Gastrocnemius medialis (tissue), 4 donors: ENCODE results near the gene MORF4L2. TPM values are rescaled to one million over a fixed set of nuclear protein-coding genes. Genes with fewer than 3 reads are reported as not detected.

Experiments used
- ATAC-seq, 2 donors: fragments of 150-250 bp; one replicate each; pipeline ENCODE4 v1.9.1; 2016
- DNase-seq, 2 donors: peaks; one replicate each; pipeline ENCODE4 v3.0.0-alpha.2; 2019
- H3K27ac ChIP-seq, 4 donors: fragments of 200-600 bp; sonication (generic); 1 replicate in 1 of 4; 2 replicates in 3 of 4; pipeline ENCODE4 v1.5.1; 2016 to 2018; ENCODE audit warnings: mild to moderate bottlenecking in 2 of 4, moderate library complexity in 1 of 4
- H3K27me3 ChIP-seq, 3 donors: fragments of 200-600 bp; sonication (generic) in 2 of 3; 1 replicate in 1 of 3; 2 replicates in 2 of 3; pipeline versions ENCODE4 v1.5.1 to v1.6.0; 2016 to 2019; ENCODE audit warnings: mild to moderate bottlenecking in 1 of 3, moderate library complexity in 1 of 3
- H3K36me3 ChIP-seq, 2 donors: fragments of 200-600 bp; sonication (generic) in 1 of 2; one replicate each; pipeline ENCODE4 v1.5.1; 2017 to 2018
- H3K4me1 ChIP-seq, 2 donors: fragments of 200-600 bp; sonication (generic) in 1 of 2; one replicate each; pipeline ENCODE4 v1.5.1; 2016 to 2017; ENCODE audit warnings: mild to moderate bottlenecking in 2 of 2
- H3K4me3 ChIP-seq, 4 donors: fragments of 200-600 bp; sonication (generic) in 3 of 4; 1 replicate in 1 of 4; 2 replicates in 3 of 4; pipeline ENCODE4 v1.5.1; 2016 to 2019; ENCODE audit warnings: mild to moderate bottlenecking in 2 of 4
- H3K9me3 ChIP-seq, 3 donors: fragments of 200-600 bp; sonication (generic) in 2 of 3; 1 replicate in 1 of 3; 2 replicates in 2 of 3; pipeline ENCODE4 v1.5.1; 2016 to 2019
- POLR2A ChIP-seq, 2 donors: fragments of 450-650 bp; IDR thresholded peaks; one replicate each; pipeline ENCODE4 v1.6.1; 2017; ENCODE audit warnings: antibody characterized with exemption in 2 of 2, mild to moderate bottlenecking in 2 of 2, moderate library complexity in 2 of 2
- in situ Hi-C, 4 donors: fragments of 200-750 bp; cut with MboI; loops; one replicate each; pipeline versions ENCODE4 v1.15.0 to v1.8.0; 2017; ENCODE audit warnings: low sequenced_read_pairs in 4 of 4
- intact Hi-C: fragments of 100-400 bp; cut with DNase I; formaldehyde crosslinking; loops from one replicate; pipeline ENCODE4 v1.15.1; 2023; ENCODE audit warnings: low total_unique reads
- total RNA-seq, 4 donors: library from RNA; depleted of rRNA; stranded (reverse); fragments of >200 nt; gene quantifications; one replicate each; pipeline versions ENCODE4 v1.1.0 to v1.2.3, GENCODE V29; 2016
- TF ChIP-seq, protein P1 (sequence below), 5 experiments: fragments of 450-650 bp in 3 of 5; fragments of 200-600 bp in 2 of 5; sonication (generic) in 2 of 5; IDR thresholded peaks in 4 of 5; conservative IDR thresholded peaks in 1 of 5; 1 replicate in 4 of 5; 2 replicates in 1 of 5; pipeline ENCODE4 v1.5.1; 2016 to 2019; ENCODE audit warnings: antibody characterized with exemption in 5 of 5, mild to moderate bottlenecking in 3 of 5, moderate library complexity in 3 of 5

MORF4L2 gene
- total RNA-seq: 100 to 1,000 TPM; 190 to 317 (median 213) TPM

DNA sequence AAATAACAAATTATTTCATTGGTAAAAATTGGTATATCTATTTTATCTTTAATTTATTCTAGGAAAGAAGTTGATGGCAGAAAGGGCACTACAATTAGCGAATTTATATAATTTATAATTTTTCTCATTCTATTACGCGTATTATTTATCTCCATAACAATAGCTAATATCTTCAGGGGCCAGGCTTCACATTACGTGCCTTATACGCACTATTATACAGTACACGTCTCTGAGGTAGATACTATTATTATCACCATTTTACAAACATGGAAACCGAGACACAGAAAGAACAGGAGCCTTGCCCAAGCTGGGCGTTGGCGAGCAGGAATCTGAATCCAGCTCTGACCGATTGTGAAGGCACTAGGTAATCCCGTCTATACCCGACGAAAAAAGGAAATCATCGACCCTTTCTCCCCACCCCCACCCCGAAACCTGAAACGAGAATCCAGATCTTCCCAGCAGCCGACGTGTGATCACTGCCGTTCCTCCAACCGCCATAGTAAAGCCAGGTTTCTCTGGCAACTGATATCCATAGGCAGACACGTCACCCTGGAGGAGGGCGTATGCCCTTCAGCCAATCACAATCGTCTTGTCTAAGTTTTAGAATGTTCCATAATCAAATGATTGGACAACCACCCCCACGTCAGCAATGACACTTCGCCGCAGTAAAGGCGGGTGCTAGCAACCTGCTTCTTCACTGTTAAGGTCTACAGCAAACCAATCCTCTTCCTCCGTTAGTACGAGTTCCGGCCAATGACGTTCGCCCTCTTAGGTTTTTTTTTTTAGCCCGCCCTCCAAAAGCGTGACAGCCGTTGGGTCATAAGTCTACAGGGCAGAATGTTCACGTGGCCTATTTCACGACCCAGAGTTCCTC is at the start of gene MORF4L2:
Gene MORF4L2, minus strand, starts transcription at position 501 of the 874 bp plus-strand sequence. CDS start 9,672 bp downstream, outside the sequence.
- Histone ChIP-seq H3K27ac (peak within 1 kb of the TSS; percentile 94 to 99 (median 97)), H3K4me3 (peak within 1 kb of the TSS; percentile 73 to 74 (median 74)), H3K4me1 (peaks cover 5 to 9% of the 10 kb centered on the region in 2 donors), H3K27me3 (no peaks in the 10 kb centered on the region), H3K36me3 (peaks cover 0 to 29% of the 10 kb centered on the region in 2 donors), H3K9me3 (no peaks in the 10 kb centered on the region)
- in situ Hi-C loops: loop anchor here in 2 of 4 donors (25.0 kb wide), 1 partner anchor 476 kb away; the partner anchor contains the start of genes FAM199X (in 2 of the 2) and SLC25A53 (in 2 of the 2)
- peak; percentile 87 to 91 for ATAC-seq
- intact Hi-C loops: loop anchor here (2.0 to 5.0 kb wide), 6 partner anchors 58 to 481 kb away; partner anchors contain the start of genes FAM199X, TCEAL1, TCEAL3 and TCEAL4
- DNase-seq: peak; percentile 93 to 96
- TF ChIP-seq, protein P1, sequence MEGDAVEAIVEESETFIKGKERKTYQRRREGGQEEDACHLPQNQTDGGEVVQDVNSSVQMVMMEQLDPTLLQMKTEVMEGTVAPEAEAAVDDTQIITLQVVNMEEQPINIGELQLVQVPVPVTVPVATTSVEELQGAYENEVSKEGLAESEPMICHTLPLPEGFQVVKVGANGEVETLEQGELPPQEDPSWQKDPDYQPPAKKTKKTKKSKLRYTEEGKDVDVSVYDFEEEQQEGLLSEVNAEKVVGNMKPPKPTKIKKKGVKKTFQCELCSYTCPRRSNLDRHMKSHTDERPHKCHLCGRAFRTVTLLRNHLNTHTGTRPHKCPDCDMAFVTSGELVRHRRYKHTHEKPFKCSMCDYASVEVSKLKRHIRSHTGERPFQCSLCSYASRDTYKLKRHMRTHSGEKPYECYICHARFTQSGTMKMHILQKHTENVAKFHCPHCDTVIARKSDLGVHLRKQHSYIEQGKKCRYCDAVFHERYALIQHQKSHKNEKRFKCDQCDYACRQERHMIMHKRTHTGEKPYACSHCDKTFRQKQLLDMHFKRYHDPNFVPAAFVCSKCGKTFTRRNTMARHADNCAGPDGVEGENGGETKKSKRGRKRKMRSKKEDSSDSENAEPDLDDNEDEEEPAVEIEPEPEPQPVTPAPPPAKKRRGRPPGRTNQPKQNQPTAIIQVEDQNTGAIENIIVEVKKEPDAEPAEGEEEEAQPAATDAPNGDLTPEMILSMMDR (IDR thresholded peaks at IDR 0.05 in 4 of 5, conservative IDR thresholded peaks at IDR 0.05 in 1 of 5): no peak
- peak; percentile 78 to 90 for TF ChIP-seq POLR2A (IDR thresholded peaks at IDR 0.05)

- ATAC-seq (no peak), DNase-seq (no peak)
- H3K9me3 ChIP-seq: no peaks in the 10 kb centered on the region
- H3K27ac ChIP-seq: no peak overlapping the region
- intact Hi-C loops (no loop called here), in situ Hi-C loops (no loop called here)
- H3K4me3 ChIP-seq: no peak overlapping the region
- no peaks in the 10 kb centered on the region for H3K36me3 ChIP-seq
- no peaks in the 10 kb centered on the region for H3K4me1 ChIP-seq
- peaks cover 0 to 4% (median 0%) of the 10 kb centered on the region in 3 donors for H3K27me3 ChIP-seq
- TF ChIP-seq, protein P1 (IDR thresholded peaks at IDR 0.05 in 4 of 5, conservative IDR thresholded peaks at IDR 0.05 in 1 of 5): no peak
- TF ChIP-seq POLR2A (IDR thresholded peaks at IDR 0.05): no peak
Observed at GRCh38 chrX:103734125-103734760, 47.7 kb upstream of the MORF4L2 start.

- no peaks in the 10 kb centered on the region for H3K9me3 ChIP-seq
- H3K36me3 ChIP-seq: no peaks in the 10 kb centered on the region
- no peak for TF ChIP-seq POLR2A (IDR thresholded peaks at IDR 0.05)
- no peak overlapping the region for H3K4me3 ChIP-seq
- peaks cover 0 to 4% (median 0%) of the 10 kb centered on the region in 3 donors for H3K27me3 ChIP-seq
- no peak for ATAC-seq
- no peak overlapping the region for H3K27ac ChIP-seq
- no peak for DNase-seq
- intact Hi-C loops: no loop called here
- in situ Hi-C loops: no loop called here
- H3K4me1 ChIP-seq: no peaks in the 10 kb centered on the region
Observed at GRCh38 chrX:103733017-103733416, 46.5 kb upstream of the MORF4L2 start.

DNA sequence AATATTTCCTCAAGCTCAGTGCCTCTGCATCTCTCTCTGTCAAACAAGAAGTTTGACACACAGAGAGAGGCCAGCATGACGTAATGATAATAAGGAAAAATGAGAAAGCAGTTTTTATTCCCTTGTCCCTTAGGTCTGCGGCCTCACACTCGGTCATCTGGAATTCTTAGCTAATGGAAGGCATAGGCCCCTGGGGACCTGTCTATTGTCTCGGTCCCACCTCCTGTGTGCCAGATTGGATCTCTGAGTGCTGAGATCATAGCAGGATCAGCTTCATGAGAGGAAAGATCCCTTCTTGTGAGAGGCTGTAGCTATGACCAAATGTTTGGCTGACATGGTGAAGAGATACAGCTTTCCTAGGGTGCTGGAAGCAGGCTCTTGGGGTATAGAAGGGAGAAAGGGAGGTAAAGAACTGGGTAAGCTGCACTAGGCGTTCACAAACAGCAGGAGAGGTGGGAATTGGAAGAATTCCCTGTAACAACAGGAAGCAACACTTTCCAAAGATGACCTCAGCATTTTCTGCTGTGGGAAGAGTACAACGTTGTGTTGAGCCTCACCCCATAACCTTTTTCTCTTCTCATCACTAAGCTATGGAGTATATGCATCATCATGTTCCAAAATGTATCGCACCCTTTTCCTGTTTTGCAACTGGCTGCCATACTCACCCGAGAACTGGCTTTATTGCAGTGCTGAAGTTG is 44.4 kb upstream of the MORF4L2 start:
- no peaks in the 10 kb centered on the region for H3K4me1 ChIP-seq
- no peak overlapping the region for H3K4me3 ChIP-seq
- TF ChIP-seq, protein P1 (IDR thresholded peaks at IDR 0.05 in 4 of 5, conservative IDR thresholded peaks at IDR 0.05 in 1 of 5): no peak
- TF ChIP-seq POLR2A (IDR thresholded peaks at IDR 0.05): no peak
- no peaks in the 10 kb centered on the region for H3K9me3 ChIP-seq
- H3K27ac ChIP-seq: peak overlapping the region in 1 of 4 donors; percentile 30
- H3K36me3 ChIP-seq: no peaks in the 10 kb centered on the region
- peaks cover 0 to 4% (median 0%) of the 10 kb centered on the region in 3 donors for H3K27me3 ChIP-seq
- ATAC-seq: peak; percentile 36 to 44
- intact Hi-C loops: no loop called here
- peak in 1 of 2 donors; percentile 17 for DNase-seq
- in situ Hi-C loops: no loop called here
